ENCODE data around the gene EML1.

DNA sequence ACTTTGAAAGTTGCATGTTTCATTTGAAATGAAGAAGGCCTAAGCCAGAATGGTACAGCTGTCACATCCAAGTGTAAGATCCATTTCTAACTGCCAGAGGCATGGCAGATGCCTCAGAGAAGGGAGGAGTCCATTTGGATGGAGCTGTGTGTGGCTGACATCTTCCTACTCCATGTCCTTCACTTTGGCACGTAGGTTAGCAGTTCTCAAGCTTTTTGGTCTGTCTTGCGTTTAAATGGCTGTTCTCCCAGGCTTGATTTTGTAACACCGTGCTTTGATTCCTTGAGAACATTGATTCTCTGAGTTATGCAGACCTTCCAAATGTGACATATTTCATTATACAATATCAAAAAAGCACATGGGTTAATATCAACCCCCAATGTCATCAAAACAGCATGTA lies 23.4 kb downstream of the EML1 start:
- TF ChIP-seq CTCF (conservative IDR thresholded peaks at IDR 0.05; ENCODE audit: low read depth, low read length) (no peak), EZH2 (IDR thresholded peaks at IDR 0.05; ENCODE audit: low read length, unreplicated experiment) (no peak)

Data from PC-3 (cell line).